Fibroblast of pulmonary artery (primary cell): ENCODE results near the gene VDR.

Experiments
- DNase-seq: peaks from one replicate; pipeline ENCODE4 v3.0.0-alpha.2; 2010; ENCODE audit warnings: low read depth
- H3K4me3 ChIP-seq: replicated peaks from 2 replicates; pipeline ENCODE4 v1.5.1; 2011; ENCODE audit warnings: low read depth, mild to moderate bottlenecking, control low read depth, low read length, moderate library complexity
- CTCF ChIP-seq: IDR thresholded peaks from 2 replicates; pipeline ENCODE4 v1.5.1; 2011; ENCODE audit warnings: mild to moderate bottlenecking, control low read depth, low read length, inconsistent platforms; ENCODE audit errors: missing control alignments

VDR gene

GRCh38 chr12:47864646-47865235 lies 40.1 kb downstream of the VDR start:
- no peak for DNase-seq
- no peak overlapping the region for H3K4me3 ChIP-seq
- no peak for TF ChIP-seq CTCF

- H3K4me3 ChIP-seq: no peak overlapping the region
- TF ChIP-seq CTCF: no peak
- DNase-seq: no peak
These were observed 40.8 kb downstream of the VDR start for GRCh38 chr12:47863985-47864384.

GRCh38 chr12:47863467-47863866 lies 41.3 kb downstream of the VDR start:
- no peak for DNase-seq
- no peak for TF ChIP-seq CTCF
- H3K4me3 ChIP-seq: no peak overlapping the region

- no peak overlapping the region for H3K4me3 ChIP-seq
- no peak for TF ChIP-seq CTCF
- no peak for DNase-seq
These were observed 41.9 kb downstream of the VDR start for GRCh38 chr12:47862881-47863280.

GRCh38 chr12:47862167-47862750 lies 42.5 kb downstream of the VDR start:
- no peak for DNase-seq
- H3K4me3 ChIP-seq: no peak overlapping the region
- TF ChIP-seq CTCF: no peak

- no peak for DNase-seq
- no peak for TF ChIP-seq CTCF
- H3K4me3 ChIP-seq: no peak overlapping the region
These were observed 43.9 kb downstream of the VDR start for GRCh38 chr12:47860873-47861272.

- H3K4me3 ChIP-seq: no peak overlapping the region
- no peak for DNase-seq
- TF ChIP-seq CTCF: no peak
These were observed 44.4 kb downstream of the VDR start for GRCh38 chr12:47860279-47860841.
